GM12878 (cell line): ENCODE measurements around the gene PDX1. TPM values are rescaled to one million over a fixed set of nuclear protein-coding genes. Genes with fewer than 3 reads are reported as not detected.

Experiments
- ATAC-seq: fragments of 200-7000 bp; cut with Tn5 transposase; 3 replicates; pipeline ENCODE4 v1.9.1; 2020; ENCODE audit warnings: mild to moderate bottlenecking, moderate library complexity
- BruUV-seq: library from RNA; stranded (reverse); fragments of 400-500 nt; replicated peaks from 2 replicates; lab custom pipeline; 2021; lab: Mats Ljungman, UMichigan
- CTCF ChIA-PET: fragments of 300-600 bp; sonication (Branson Sonifier 250); formaldehyde crosslinking; extraction: SDS; loops from one replicate; lab custom pipeline; 2021; ENCODE audit warnings: inconsistent platforms; lab: Yijun Ruan, JAX
- POLR2A ChIA-PET: fragments of 350-600 bp; formaldehyde crosslinking; extraction: SDS; loops from one replicate; lab custom pipeline; 2021; ENCODE audit warnings: inconsistent platforms; lab: Charles Lee
- RAD21 ChIA-PET: fragments of 300-600 bp; sonication (Branson Sonifier 250); formaldehyde crosslinking; loops from one replicate; lab custom pipeline; 2023; ENCODE audit warnings: antibody characterized with exemption; ENCODE audit not compliant: unreplicated experiment; lab: Charles Lee
- SMC1A ChIA-PET: fragments of 300-600 bp; sonication (Branson Sonifier 250); formaldehyde crosslinking; loops from one replicate; lab custom pipeline; 2023; ENCODE audit not compliant: unreplicated experiment, uncharacterized antibody; lab: Charles Lee
- DNase-seq: peaks from one replicate; pipeline ENCODE4 v3.0.0-alpha.2; 2011; ENCODE audit warnings: low read depth, low spot score
- FAIRE-seq: peaks from 3 replicates; lab custom pipeline; 2011; peaks lifted over from hg19 to GRCh38; lab: Jason Lieb, UNC
- H2AFZ ChIP-seq: 2 replicates; pipeline ENCODE4 v1.6.0; 2011; ENCODE audit warnings: low read depth, low read length, control low read depth; ENCODE audit not compliant: control insufficient read depth
- H3K27ac ChIP-seq: 2 replicates; pipeline ENCODE4 v1.5.1; 2011; ENCODE audit warnings: control low read depth; ENCODE audit not compliant: control insufficient read depth, insufficient read depth
- H3K27me3 ChIP-seq, 2 experiments: replicated peaks in 1 of 2; 2 replicates each; pipeline versions ENCODE4 v1.6.0 to v1.6.1; 2011; ENCODE audit warnings: low read length in 1 of 2; ENCODE audit not compliant: control insufficient read depth in 2 of 2, insufficient read depth in 2 of 2
- H3K36me3 ChIP-seq, 2 experiments: 2 replicates each; pipeline ENCODE4 v1.5.1; 2011; ENCODE audit warnings: low read length in 1 of 2; ENCODE audit not compliant: control insufficient read depth in 2 of 2, insufficient read depth in 2 of 2
- H3K4me1 ChIP-seq: 2 replicates; pipeline ENCODE4 v1.6.1; 2011; ENCODE audit warnings: mild to moderate bottlenecking, low read length, moderate library complexity, mixed read lengths; ENCODE audit not compliant: control insufficient read depth, insufficient read depth
- H3K4me2 ChIP-seq: 2 replicates; pipeline ENCODE4 v1.6.0; 2011; ENCODE audit warnings: control low read depth; ENCODE audit not compliant: control insufficient read depth, insufficient read depth
- H3K4me3 ChIP-seq: fragments of 200-600 bp; sonication (generic); 2 replicates; pipeline ENCODE4 v1.5.1; 2016
- H3K79me2 ChIP-seq: 2 replicates; pipeline ENCODE4 v1.6.0; 2011; ENCODE audit warnings: low read length; ENCODE audit not compliant: control insufficient read depth, insufficient read depth
- H3K9ac ChIP-seq: 2 replicates; pipeline ENCODE4 v1.8.0; 2011; ENCODE audit warnings: low read length, control low read depth, mixed read lengths; ENCODE audit not compliant: control insufficient read depth, insufficient read depth
- H3K9me3 ChIP-seq: replicated peaks from 3 replicates; pipeline ENCODE4 v1.5.1; 2011; ENCODE audit warnings: mild to moderate bottlenecking, low read length; ENCODE audit not compliant: control insufficient read depth, insufficient read depth
- H4K20me1 ChIP-seq: 2 replicates; pipeline ENCODE4 v1.6.0; 2011; ENCODE audit not compliant: control insufficient read depth, insufficient read depth
- BRCA1 ChIP-seq: IDR thresholded peaks from 2 replicates; pipeline ENCODE4 v1.6.1; 2011; ENCODE audit warnings: low read depth, low read length, improper control_type of control experiment
- HCFC1 ChIP-seq: fragments of 150-350 bp; IDR thresholded peaks from 2 replicates; pipeline ENCODE4 v1.6.1; 2014; ENCODE audit warnings: low read length
- IRF5 ChIP-seq: fragments of 450-650 bp; IDR thresholded peaks from 2 replicates; pipeline ENCODE4 v1.6.1; 2017; ENCODE audit warnings: borderline replicate concordance
- PAX5 ChIP-seq: IDR thresholded peaks from 2 replicates; pipeline ENCODE4 v1.6.1; 2011; ENCODE audit warnings: low read depth, low read length, borderline replicate concordance
- RAD21 ChIP-seq: IDR thresholded peaks from 2 replicates; pipeline ENCODE4 v1.6.1; 2011; ENCODE audit warnings: mild to moderate bottlenecking, low read depth, low read length, moderate library complexity; ENCODE audit not compliant: insufficient read depth
- SIN3A ChIP-seq: IDR thresholded peaks from 2 replicates; pipeline ENCODE4 v1.6.1; 2012; ENCODE audit warnings: low read depth, low read length, improper control_type of control experiment
- SMAD1 ChIP-seq: fragments of 450-650 bp; IDR thresholded peaks from 2 replicates; pipeline ENCODE4 v1.6.1; 2018; ENCODE audit warnings: mild to moderate bottlenecking, low read depth; ENCODE audit not compliant: partially characterized antibody
- SMC3 ChIP-seq: IDR thresholded peaks from 2 replicates; pipeline ENCODE4 v1.6.1; 2011; ENCODE audit warnings: low read length, improper control_type of control experiment, borderline replicate concordance
- STAT1 ChIP-seq: fragments of 450-650 bp; conservative IDR thresholded peaks from 2 replicates; pipeline ENCODE4 v1.6.1; 2014; ENCODE audit warnings: antibody characterized with exemption, mild to moderate bottlenecking
- STAT3 ChIP-seq: IDR thresholded peaks from 2 replicates; pipeline ENCODE4 v1.6.1; 2011; ENCODE audit warnings: low read depth, low read length, improper control_type of control experiment
- WGBS: methylation state at CpG from one replicate; pipeline ENCODE4 v1.1.6; 2016; ENCODE audit warnings: low lambda C conversion rate; ENCODE audit not compliant: insufficient replicate concordance, insufficient coverage; ENCODE audit errors: missing lambda C conversion rate; 5-methylcytosine and 5-hydroxymethylcytosine counted together
- in situ Hi-C: fragments of 300-500 bp; cut with MboI; formaldehyde crosslinking; loops from 9 replicates; pipeline ENCODE4 v1.14.3; 2018; ENCODE audit warnings: mixed read lengths
- intact Hi-C: fragments of 100-400 bp; cut with micrococcal nuclease; formaldehyde crosslinking; loops from one replicate; pipeline ENCODE4 v1.14.2; 2022; ENCODE audit not compliant: unreplicated experiment
- polyA plus RNA-seq, 11 experiments: library from polyadenylated mRNA; depleted of rRNA in 4 of 11; unstranded in 6 of 11; stranded (reverse) in 5 of 11; fragments of >200 nt; fragmentation: Nextera tagmentation in 4 of 11; fragmentation: Illumina TruSeq in 1 of 11; extraction: Ambion mirVana in 4 of 11; extraction: Trizol in 1 of 11; gene quantifications; 1 replicate in 1 of 11; 2 replicates in 10 of 11; pipeline versions ENCODE4 v1.2.1 to v1.2.3, GENCODE V29; 2011 to 2016; ENCODE audit warnings: inconsistent platforms in 2 of 11, missing spikeins in 2 of 11, low read depth in 1 of 11
- total RNA-seq, 4 experiments: library from RNA; depleted of rRNA in 3 of 4; stranded (reverse); fragments of >200 nt in 3 of 4; fragmentation: Illumina TruSeq in 1 of 4; extraction: Trizol in 1 of 4; gene quantifications; 2 replicates each; pipeline versions ENCODE4 v1.2.1 to v1.2.3, GENCODE V29; 2013 to 2021

PDX1 gene
- total and polyA plus RNA-seq, 10 of the 15 experiments (the other 5 are each of a cell fraction or from before 2014, with no cell fraction given) = 0.02 to 0.03 TPM; not detected in 8

GRCh38 chr13:27933118-27933517 is 13.3 kb downstream of the PDX1 start:
- no peak for FAIRE-seq
- TF ChIP-seq SIN3A (no peak), PAX5 (no peak), SMC3 (no peak), BRCA1 (no peak), SMAD1 (no peak), STAT1 (no peak), RAD21 (no peak), HCFC1 (no peak), STAT3 (no peak), IRF5 (no peak)
- TF ChIP-seq, all 136 proteins: peak for 0
- ATAC-seq (no peak; the same call in 2 of the 3 replicates), DNase-seq (no peak)
- in situ Hi-C loops = no loop called here
- no peaks in the 10 kb centered on the region for H3K4me1 ChIP-seq
- BruUV-seq = no TSS peak
- peaks cover 13% of the 10 kb centered on the region in 2 experiments for H3K27me3 ChIP-seq
- H3K9ac ChIP-seq = no peak overlapping the region
- no peaks in the 10 kb centered on the region for H3K79me2 ChIP-seq
- intact Hi-C loops = no loop called here
- no peak overlapping the region for H3K4me3 ChIP-seq
- H3K36me3 ChIP-seq = no peaks in the 10 kb centered on the region
- ChIA-PET RAD21 (no interaction called here), POLR2A (no interaction called here), SMC1A (interaction anchor here (0.8 kb wide), 1 partner anchor 20 kb away, joined by 4 read pairs; no protein-coding TSS in a partner anchor), CTCF (interaction anchor here (0.6 to 2.1 kb wide), 7 partner anchors 14 to 413 kb away, joined by 3 to 8 read pairs (median 4); no protein-coding TSS in a partner anchor)
- no peaks in the 10 kb centered on the region for H4K20me1 ChIP-seq
- WGBS = 0% methylated on average over 1 of the region's 1 CpG
- H3K27ac ChIP-seq = no peak overlapping the region
- no peak overlapping the region for H3K4me2 ChIP-seq
- H2AFZ ChIP-seq = no peak overlapping the region
- no peaks in the 10 kb centered on the region; the same call in 2 of the 3 replicates for H3K9me3 ChIP-seq
